Measurements from ENCODE around the gene FMR1.

- no peak for TF ChIP-seq POLR2A (IDR thresholded peaks at IDR 0.05; ENCODE audit: low read depth, low read length)
- TF ChIP-seq CTCF (IDR thresholded peaks at IDR 0.05; ENCODE audit: extremely low read depth in 1 of 2, insufficient read depth in 1 of 2, low read depth in 1 of 2, low read length in 2 of 2), result no peak
- TF ChIP-seq POLR2AphosphoS5 (IDR thresholded peaks at IDR 0.05; ENCODE audit: insufficient read depth, low read depth, low read length), result no peak
- TF ChIP-seq EZH2 (IDR thresholded peaks at IDR 0.05; ENCODE audit: borderline replicate concordance, low read depth, low read length, severe bottlenecking), result no peak
- TF ChIP-seq MAX (IDR thresholded peaks at IDR 0.05; ENCODE audit: insufficient read depth, insufficient read length), result no peak
- no peak for TF ChIP-seq JUN (IDR thresholded peaks at IDR 0.05; ENCODE audit: borderline replicate concordance, insufficient read depth, insufficient read length, low read depth)
Measured at GRCh38 chrX:147935156-147935758, 23.5 kb downstream of the FMR1 start.
